GM23338 (cell line): ENCODE measurements around the gene EP300. TPM values are rescaled to one million over a fixed set of nuclear protein-coding genes. Genes with fewer than 3 reads are reported as not detected.

Source experiments
- ATAC-seq: fragments of 200-7000 bp; cut with Tn5 transposase; 3 replicates; pipeline ENCODE4 v1.9.1; 2020
- DNase-seq: peaks from one replicate; pipeline ENCODE4 v3.0.0-alpha.2; 2015; ENCODE audit warnings: low spot score
- H2AFZ ChIP-seq: fragments of 200-600 bp; sonication (generic); 2 replicates; pipeline ENCODE4 v1.8.0; 2016; ENCODE audit warnings: antibody characterized with exemption, mild to moderate bottlenecking, moderate library complexity
- H3F3A ChIP-seq: fragments of 200-600 bp; sonication (generic); replicated peaks from 2 replicates; pipeline ENCODE4 v1.8.0; 2017; ENCODE audit warnings: antibody characterized with exemption, mixed run types, low read depth
- H3K27ac ChIP-seq: fragments of 200-600 bp; sonication (generic); 2 replicates; pipeline ENCODE4 v1.6.1; 2016; ENCODE audit warnings: low read depth
- H3K27me3 ChIP-seq: fragments of 200-600 bp; sonication (generic); 2 replicates; pipeline ENCODE4 v1.8.0; 2016; ENCODE audit warnings: mild to moderate bottlenecking, mixed run types, moderate library complexity; ENCODE audit not compliant: insufficient read depth
- H3K36me3 ChIP-seq: fragments of 200-600 bp; sonication (generic); 2 replicates; pipeline ENCODE4 v1.8.0; 2016; ENCODE audit warnings: mild to moderate bottlenecking; ENCODE audit not compliant: insufficient read depth
- H3K4me1 ChIP-seq: fragments of 200-600 bp; sonication (generic); 2 replicates; pipeline ENCODE4 v1.8.0; 2016; ENCODE audit warnings: mild to moderate bottlenecking, moderate library complexity; ENCODE audit not compliant: insufficient read depth
- H3K4me2 ChIP-seq: fragments of 200-600 bp; sonication (generic); 2 replicates; pipeline ENCODE4 v1.7.1; 2017; ENCODE audit warnings: mixed run types
- H3K4me3 ChIP-seq: fragments of 200-600 bp; sonication (generic); 2 replicates; pipeline ENCODE4 v1.6.1; 2016; ENCODE audit warnings: mixed run types
- H3K79me2 ChIP-seq: fragments of 200-600 bp; sonication (generic); replicated peaks from 2 replicates; pipeline ENCODE4 v1.8.0; 2017; ENCODE audit warnings: mild to moderate bottlenecking; ENCODE audit not compliant: insufficient read depth
- H3K9me2 ChIP-seq: fragments of 200-600 bp; sonication (generic); 2 replicates; pipeline ENCODE4 v1.8.0; 2017; ENCODE audit not compliant: insufficient read depth
- H4K20me1 ChIP-seq: fragments of 200-600 bp; sonication (generic); replicated peaks from 2 replicates; pipeline ENCODE4 v1.8.0; 2017; ENCODE audit warnings: mild to moderate bottlenecking; ENCODE audit not compliant: insufficient read depth
- H3K27ac Mint-ChIP-seq: 2 replicates; pipeline ENCODE4 v1.8.0; 2020; ENCODE audit warnings: inconsistent platforms, mild to moderate bottlenecking, moderate library complexity, mixed read lengths
- H3K27me3 Mint-ChIP-seq: 3 replicates; pipeline ENCODE4 v1.8.0; 2022; ENCODE audit warnings: low read depth, mild to moderate bottlenecking, moderate library complexity, mixed read lengths, inconsistent platforms; ENCODE audit not compliant: insufficient read depth, poor library complexity
- H3K36me3 Mint-ChIP-seq: 3 replicates; pipeline ENCODE4 v1.8.0; 2021; ENCODE audit warnings: low read depth, mild to moderate bottlenecking, inconsistent platforms, moderate library complexity, mixed read lengths
- H3K4me1 Mint-ChIP-seq: 3 replicates; pipeline ENCODE4 v1.8.0; 2020; ENCODE audit warnings: mild to moderate bottlenecking, inconsistent platforms, mixed read lengths
- H3K4me3 Mint-ChIP-seq: 3 replicates; pipeline ENCODE4 v1.8.0; 2021; ENCODE audit warnings: moderate library complexity, mild to moderate bottlenecking, inconsistent platforms, mixed read lengths
- H3K9me3 Mint-ChIP-seq: 3 replicates; pipeline ENCODE4 v1.8.0; 2020; ENCODE audit warnings: moderate library complexity, mild to moderate bottlenecking, inconsistent platforms, mixed read lengths
- CREB1 ChIP-seq: fragments of 250-450 bp; sonication (Bioruptor Pico); IDR thresholded peaks from 2 replicates; pipeline ENCODE4 v1.5.0; 2020; ENCODE audit warnings: low read depth, mild to moderate bottlenecking, moderate library complexity
- EZH2 ChIP-seq: fragments of 200-600 bp; sonication (generic); IDR thresholded peaks from one replicate; pipeline ENCODE4 v1.8.0; 2017; ENCODE audit warnings: antibody characterized with exemption, mild to moderate bottlenecking, low read depth; ENCODE audit not compliant: unreplicated experiment
- EZH2phosphoT487 ChIP-seq: fragments of 200-600 bp; sonication (generic); IDR thresholded peaks from one replicate; pipeline ENCODE4 v1.8.1; 2018; ENCODE audit warnings: antibody characterized with exemption; ENCODE audit not compliant: unreplicated experiment
- JUNB ChIP-seq: IDR thresholded peaks from one replicate; pipeline ENCODE4 v1.6.1; 2016; ENCODE audit warnings: antibody characterized with exemption; ENCODE audit not compliant: unreplicated experiment
- NANOG ChIP-seq: IDR thresholded peaks from 2 replicates; pipeline ENCODE4 v1.6.1; 2016; ENCODE audit warnings: antibody characterized with exemption, borderline replicate concordance
- POLR2AphosphoS5 ChIP-seq: IDR thresholded peaks from 2 replicates; pipeline ENCODE4 v1.6.1; 2016; ENCODE audit warnings: antibody characterized with exemption, low read depth
- STAT1 ChIP-seq: IDR thresholded peaks from one replicate; pipeline ENCODE4 v1.6.1; 2016; ENCODE audit warnings: antibody characterized with exemption; ENCODE audit not compliant: unreplicated experiment
- ZNF114 ChIP-seq: fragments of 250-450 bp; sonication (Bioruptor Pico); IDR thresholded peaks from 2 replicates; pipeline ENCODE4 v1.5.0; 2020; ENCODE audit warnings: mild to moderate bottlenecking, moderate library complexity
- ZNF331 ChIP-seq: fragments of 250-450 bp; sonication (Bioruptor Pico); IDR thresholded peaks from 2 replicates; pipeline ENCODE4 v1.5.0; 2020; ENCODE audit warnings: low read depth, mild to moderate bottlenecking, moderate library complexity
- polyA plus RNA-seq: library from polyadenylated mRNA; unstranded; fragments of >200 nt; fragmentation: Nextera tagmentation; extraction: Ambion mirVana; gene quantifications from 2 replicates; pipeline ENCODE4 v1.2.1, GENCODE V29; 2016
- total RNA-seq: library from RNA; depleted of rRNA; stranded (reverse); fragments of >200 nt; shearing (Covaris generic); gene quantifications from 2 replicates; pipeline ENCODE4 v1.2.3, GENCODE V29; 2014
- TF ChIP-seq, protein P1 (sequence below), 2 experiments: fragments of 200-600 bp in 1 of 2; sonication (generic) in 1 of 2; conservative IDR thresholded peaks; 2 replicates each; pipeline versions ENCODE4 v1.5.1 to v1.6.1; 2016 to 2017; ENCODE audit warnings: antibody characterized with exemption in 2 of 2, low read depth in 2 of 2, mild to moderate bottlenecking in 2 of 2, moderate library complexity in 1 of 2
- TF ChIP-seq, protein P2 (sequence below): IDR thresholded peaks from one replicate; pipeline ENCODE4 v1.6.1; 2018; ENCODE audit warnings: antibody characterized with exemption; ENCODE audit not compliant: unreplicated experiment
- TF ChIP-seq, protein P3 (sequence below): fragments of 250-450 bp; sonication (Bioruptor Pico); IDR thresholded peaks from 2 replicates; pipeline ENCODE4 v1.5.0; 2020; ENCODE audit warnings: mild to moderate bottlenecking, moderate library complexity
- TF ChIP-seq, protein P4 (sequence below): IDR thresholded peaks from 2 replicates; pipeline ENCODE4 v1.6.1; 2016; ENCODE audit warnings: antibody characterized with exemption

EP300 gene
- total and polyA plus RNA-seq, 2 experiments from 2014 or later, result 40.7 to 129 TPM

DNA sequence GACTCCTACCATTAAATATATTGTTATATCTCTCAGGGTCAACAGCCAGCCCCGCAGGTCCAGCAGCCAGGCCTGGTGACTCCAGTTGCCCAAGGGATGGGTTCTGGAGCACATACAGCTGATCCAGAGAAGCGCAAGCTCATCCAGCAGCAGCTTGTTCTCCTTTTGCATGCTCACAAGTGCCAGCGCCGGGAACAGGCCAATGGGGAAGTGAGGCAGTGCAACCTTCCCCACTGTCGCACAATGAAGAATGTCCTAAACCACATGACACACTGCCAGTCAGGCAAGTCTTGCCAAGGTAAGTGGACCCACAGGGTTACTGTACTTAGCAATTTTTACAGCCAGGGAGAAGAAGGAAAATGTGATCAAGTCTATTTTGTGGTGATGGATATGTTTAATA, 35.1 kb downstream of the EP300 start:
- peaks cover 8% of the 10 kb centered on the region; the same call in 1 of the 2 replicates for H3F3A ChIP-seq
- H3K9me2 ChIP-seq, result no peaks in the 10 kb centered on the region
- ATAC-seq (no peak), DNase-seq (no peak)
- H3K4me3 Mint-ChIP-seq, result no peak overlapping the region
- no peaks in the 10 kb centered on the region for H3K9me3 Mint-ChIP-seq
- H3K27ac ChIP-seq, result 0 out of 2 replicates have a peak overlapping the region, but pooled peaks have one; percentile 28
- no peak overlapping the region for H3K4me3 ChIP-seq
- peaks cover 10% of the 10 kb centered on the region for H3K27me3 Mint-ChIP-seq
- no peak overlapping the region for H3K4me2 ChIP-seq
- H3K4me1 ChIP-seq, result no peaks in the 10 kb centered on the region
- peaks cover 79% of the 10 kb centered on the region for H3K79me2 ChIP-seq
- peaks cover 77% of the 10 kb centered on the region for H3K36me3 Mint-ChIP-seq
- TF ChIP-seq, protein P1, sequence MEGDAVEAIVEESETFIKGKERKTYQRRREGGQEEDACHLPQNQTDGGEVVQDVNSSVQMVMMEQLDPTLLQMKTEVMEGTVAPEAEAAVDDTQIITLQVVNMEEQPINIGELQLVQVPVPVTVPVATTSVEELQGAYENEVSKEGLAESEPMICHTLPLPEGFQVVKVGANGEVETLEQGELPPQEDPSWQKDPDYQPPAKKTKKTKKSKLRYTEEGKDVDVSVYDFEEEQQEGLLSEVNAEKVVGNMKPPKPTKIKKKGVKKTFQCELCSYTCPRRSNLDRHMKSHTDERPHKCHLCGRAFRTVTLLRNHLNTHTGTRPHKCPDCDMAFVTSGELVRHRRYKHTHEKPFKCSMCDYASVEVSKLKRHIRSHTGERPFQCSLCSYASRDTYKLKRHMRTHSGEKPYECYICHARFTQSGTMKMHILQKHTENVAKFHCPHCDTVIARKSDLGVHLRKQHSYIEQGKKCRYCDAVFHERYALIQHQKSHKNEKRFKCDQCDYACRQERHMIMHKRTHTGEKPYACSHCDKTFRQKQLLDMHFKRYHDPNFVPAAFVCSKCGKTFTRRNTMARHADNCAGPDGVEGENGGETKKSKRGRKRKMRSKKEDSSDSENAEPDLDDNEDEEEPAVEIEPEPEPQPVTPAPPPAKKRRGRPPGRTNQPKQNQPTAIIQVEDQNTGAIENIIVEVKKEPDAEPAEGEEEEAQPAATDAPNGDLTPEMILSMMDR (conservative IDR thresholded peaks at IDR 0.05; ENCODE audit: low read depth in 2 of 2), result no peak
- no peak for TF ChIP-seq POLR2AphosphoS5
- no peak for TF ChIP-seq STAT1
- TF ChIP-seq ZNF114 (CRISPR knock-in tag), result no peak
- TF ChIP-seq ZNF331, result no peak
- no peak for TF ChIP-seq JUNB
- TF ChIP-seq, protein P2, sequence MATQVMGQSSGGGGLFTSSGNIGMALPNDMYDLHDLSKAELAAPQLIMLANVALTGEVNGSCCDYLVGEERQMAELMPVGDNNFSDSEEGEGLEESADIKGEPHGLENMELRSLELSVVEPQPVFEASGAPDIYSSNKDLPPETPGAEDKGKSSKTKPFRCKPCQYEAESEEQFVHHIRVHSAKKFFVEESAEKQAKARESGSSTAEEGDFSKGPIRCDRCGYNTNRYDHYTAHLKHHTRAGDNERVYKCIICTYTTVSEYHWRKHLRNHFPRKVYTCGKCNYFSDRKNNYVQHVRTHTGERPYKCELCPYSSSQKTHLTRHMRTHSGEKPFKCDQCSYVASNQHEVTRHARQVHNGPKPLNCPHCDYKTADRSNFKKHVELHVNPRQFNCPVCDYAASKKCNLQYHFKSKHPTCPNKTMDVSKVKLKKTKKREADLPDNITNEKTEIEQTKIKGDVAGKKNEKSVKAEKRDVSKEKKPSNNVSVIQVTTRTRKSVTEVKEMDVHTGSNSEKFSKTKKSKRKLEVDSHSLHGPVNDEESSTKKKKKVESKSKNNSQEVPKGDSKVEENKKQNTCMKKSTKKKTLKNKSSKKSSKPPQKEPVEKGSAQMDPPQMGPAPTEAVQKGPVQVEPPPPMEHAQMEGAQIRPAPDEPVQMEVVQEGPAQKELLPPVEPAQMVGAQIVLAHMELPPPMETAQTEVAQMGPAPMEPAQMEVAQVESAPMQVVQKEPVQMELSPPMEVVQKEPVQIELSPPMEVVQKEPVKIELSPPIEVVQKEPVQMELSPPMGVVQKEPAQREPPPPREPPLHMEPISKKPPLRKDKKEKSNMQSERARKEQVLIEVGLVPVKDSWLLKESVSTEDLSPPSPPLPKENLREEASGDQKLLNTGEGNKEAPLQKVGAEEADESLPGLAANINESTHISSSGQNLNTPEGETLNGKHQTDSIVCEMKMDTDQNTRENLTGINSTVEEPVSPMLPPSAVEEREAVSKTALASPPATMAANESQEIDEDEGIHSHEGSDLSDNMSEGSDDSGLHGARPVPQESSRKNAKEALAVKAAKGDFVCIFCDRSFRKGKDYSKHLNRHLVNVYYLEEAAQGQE, result no peak
- TF ChIP-seq EZH2, result no peak
- TF ChIP-seq NANOG, result no peak
- no peak for TF ChIP-seq EZH2phosphoT487
- no peak for TF ChIP-seq CREB1
- TF ChIP-seq, protein P3, sequence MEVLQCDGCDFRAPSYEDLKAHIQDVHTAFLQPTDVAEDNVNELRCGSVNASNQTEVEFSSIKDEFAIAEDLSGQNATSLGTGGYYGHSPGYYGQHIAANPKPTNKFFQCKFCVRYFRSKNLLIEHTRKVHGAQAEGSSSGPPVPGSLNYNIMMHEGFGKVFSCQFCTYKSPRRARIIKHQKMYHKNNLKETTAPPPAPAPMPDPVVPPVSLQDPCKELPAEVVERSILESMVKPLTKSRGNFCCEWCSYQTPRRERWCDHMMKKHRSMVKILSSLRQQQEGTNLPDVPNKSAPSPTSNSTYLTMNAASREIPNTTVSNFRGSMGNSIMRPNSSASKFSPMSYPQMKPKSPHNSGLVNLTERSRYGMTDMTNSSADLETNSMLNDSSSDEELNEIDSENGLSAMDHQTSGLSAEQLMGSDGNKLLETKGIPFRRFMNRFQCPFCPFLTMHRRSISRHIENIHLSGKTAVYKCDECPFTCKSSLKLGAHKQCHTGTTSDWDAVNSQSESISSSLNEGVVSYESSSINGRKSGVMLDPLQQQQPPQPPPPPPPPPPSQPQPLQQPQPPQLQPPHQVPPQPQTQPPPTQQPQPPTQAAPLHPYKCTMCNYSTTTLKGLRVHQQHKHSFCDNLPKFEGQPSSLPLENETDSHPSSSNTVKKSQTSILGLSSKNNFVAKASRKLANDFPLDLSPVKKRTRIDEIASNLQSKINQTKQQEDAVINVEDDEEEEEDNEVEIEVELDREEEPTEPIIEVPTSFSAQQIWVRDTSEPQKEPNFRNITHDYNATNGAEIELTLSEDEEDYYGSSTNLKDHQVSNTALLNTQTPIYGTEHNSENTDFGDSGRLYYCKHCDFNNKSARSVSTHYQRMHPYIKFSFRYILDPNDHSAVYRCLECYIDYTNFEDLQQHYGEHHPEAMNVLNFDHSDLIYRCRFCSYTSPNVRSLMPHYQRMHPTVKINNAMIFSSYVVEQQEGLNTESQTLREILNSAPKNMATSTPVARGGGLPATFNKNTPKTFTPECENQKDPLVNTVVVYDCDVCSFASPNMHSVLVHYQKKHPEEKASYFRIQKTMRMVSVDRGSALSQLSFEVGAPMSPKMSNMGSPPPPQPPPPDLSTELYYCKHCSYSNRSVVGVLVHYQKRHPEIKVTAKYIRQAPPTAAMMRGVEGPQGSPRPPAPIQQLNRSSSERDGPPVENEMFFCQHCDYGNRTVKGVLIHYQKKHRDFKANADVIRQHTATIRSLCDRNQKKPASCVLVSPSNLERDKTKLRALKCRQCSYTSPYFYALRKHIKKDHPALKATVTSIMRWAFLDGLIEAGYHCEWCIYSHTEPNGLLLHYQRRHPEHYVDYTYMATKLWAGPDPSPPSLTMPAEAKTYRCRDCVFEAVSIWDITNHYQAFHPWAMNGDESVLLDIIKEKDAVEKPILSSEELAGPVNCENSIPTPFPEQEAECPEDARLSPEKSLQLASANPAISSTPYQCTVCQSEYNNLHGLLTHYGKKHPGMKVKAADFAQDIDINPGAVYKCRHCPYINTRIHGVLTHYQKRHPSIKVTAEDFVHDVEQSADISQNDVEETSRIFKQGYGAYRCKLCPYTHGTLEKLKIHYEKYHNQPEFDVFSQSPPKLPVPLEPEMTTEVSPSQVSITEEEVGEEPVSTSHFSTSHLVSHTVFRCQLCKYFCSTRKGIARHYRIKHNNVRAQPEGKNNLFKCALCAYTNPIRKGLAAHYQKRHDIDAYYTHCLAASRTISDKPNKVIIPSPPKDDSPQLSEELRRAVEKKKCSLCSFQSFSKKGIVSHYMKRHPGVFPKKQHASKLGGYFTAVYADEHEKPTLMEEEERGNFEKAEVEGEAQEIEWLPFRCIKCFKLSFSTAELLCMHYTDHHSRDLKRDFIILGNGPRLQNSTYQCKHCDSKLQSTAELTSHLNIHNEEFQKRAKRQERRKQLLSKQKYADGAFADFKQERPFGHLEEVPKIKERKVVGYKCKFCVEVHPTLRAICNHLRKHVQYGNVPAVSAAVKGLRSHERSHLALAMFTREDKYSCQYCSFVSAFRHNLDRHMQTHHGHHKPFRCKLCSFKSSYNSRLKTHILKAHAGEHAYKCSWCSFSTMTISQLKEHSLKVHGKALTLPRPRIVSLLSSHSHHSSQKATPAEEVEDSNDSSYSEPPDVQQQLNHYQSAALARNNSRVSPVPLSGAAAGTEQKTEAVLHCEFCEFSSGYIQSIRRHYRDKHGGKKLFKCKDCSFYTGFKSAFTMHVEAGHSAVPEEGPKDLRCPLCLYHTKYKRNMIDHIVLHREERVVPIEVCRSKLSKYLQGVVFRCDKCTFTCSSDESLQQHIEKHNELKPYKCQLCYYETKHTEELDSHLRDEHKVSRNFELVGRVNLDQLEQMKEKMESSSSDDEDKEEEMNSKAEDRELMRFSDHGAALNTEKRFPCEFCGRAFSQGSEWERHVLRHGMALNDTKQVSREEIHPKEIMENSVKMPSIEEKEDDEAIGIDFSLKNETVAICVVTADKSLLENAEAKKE (CRISPR knock-in tag), result no peak
- TF ChIP-seq, protein P4, sequence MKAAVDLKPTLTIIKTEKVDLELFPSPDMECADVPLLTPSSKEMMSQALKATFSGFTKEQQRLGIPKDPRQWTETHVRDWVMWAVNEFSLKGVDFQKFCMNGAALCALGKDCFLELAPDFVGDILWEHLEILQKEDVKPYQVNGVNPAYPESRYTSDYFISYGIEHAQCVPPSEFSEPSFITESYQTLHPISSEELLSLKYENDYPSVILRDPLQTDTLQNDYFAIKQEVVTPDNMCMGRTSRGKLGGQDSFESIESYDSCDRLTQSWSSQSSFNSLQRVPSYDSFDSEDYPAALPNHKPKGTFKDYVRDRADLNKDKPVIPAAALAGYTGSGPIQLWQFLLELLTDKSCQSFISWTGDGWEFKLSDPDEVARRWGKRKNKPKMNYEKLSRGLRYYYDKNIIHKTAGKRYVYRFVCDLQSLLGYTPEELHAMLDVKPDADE, result no peak
- H4K20me1 ChIP-seq, result peaks cover 70% of the 10 kb centered on the region
- H3K36me3 ChIP-seq, result peaks cover 72% of the 10 kb centered on the region
- H3K27ac Mint-ChIP-seq, result no peak overlapping the region
- H3K4me1 Mint-ChIP-seq, result no peaks in the 10 kb centered on the region
- no peaks in the 10 kb centered on the region for H3K27me3 ChIP-seq
- no peak overlapping the region for H2AFZ ChIP-seq
